ENCODE results near the gene ARHGAP42. TPM values are rescaled to one million over a fixed set of nuclear protein-coding genes. Genes with fewer than 3 reads are reported as not detected.

ARHGAP42 gene
- total and polyA plus RNA-seq, 10 of the 15 experiments (the other 5 are each of a cell fraction or from before 2014, with no cell fraction given), result 1.8 to 6.3 (median 3.2) TPM

DNA sequence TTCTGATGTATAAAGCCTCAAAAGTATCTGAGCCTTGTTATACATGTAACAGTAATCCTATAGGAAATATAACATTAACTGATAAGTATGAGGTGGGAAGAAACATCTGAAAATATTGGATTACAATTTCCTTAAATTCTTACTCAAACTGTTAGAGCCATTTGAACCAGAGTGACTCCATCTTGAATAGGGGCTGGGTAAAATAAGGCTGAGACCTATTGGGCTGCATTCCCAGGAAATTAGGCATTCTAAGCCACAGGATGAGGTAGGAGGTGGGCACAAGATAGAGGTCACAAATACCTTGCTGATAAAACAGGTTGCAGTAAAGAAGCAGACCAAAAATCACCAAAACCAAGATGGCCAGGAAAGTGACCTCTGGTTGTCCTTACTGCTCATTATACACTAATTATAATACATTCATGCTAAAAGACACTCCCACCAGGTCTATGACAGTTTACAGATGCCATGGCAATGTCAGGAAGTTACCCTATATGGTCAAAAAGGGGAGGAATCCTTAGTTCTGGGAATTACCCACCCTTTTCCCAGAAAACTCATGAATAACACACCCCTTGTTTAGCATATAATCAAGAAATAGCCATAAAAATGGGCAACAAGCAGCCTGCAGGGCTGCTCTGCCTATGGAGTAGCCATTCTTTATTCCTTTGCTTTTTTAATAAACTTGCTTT lies 327.7 kb downstream of the ARHGAP42 start:
- Histone ChIP-seq H3K4me3 (no peak overlapping the region), H2AFZ (ENCODE audit: control insufficient read depth, low read depth, low read length) (no peak overlapping the region), H3K4me2 (ENCODE audit: control insufficient read depth, insufficient read depth) (no peak overlapping the region), H3K4me1 (ENCODE audit: control insufficient read depth, insufficient read depth, low read length) (no peaks in the 10 kb centered on the region), H3K27ac (ENCODE audit: control insufficient read depth, insufficient read depth) (no peak overlapping the region), H3K27me3 (replicated peaks in 1 of 2; ENCODE audit: control insufficient read depth in 2 of 2, insufficient read depth in 2 of 2, low read length in 1 of 2) (no peaks in the 10 kb centered on the region), H3K79me2 (ENCODE audit: control insufficient read depth, insufficient read depth, low read length) (no peaks in the 10 kb centered on the region), H3K9me3 (replicated peaks; ENCODE audit: control insufficient read depth, insufficient read depth, low read length) (no peaks in the 10 kb centered on the region), H3K36me3 (ENCODE audit: control insufficient read depth in 2 of 2, insufficient read depth in 2 of 2, low read length in 1 of 2) (no peaks in the 10 kb centered on the region), H4K20me1 (ENCODE audit: control insufficient read depth, insufficient read depth) (no peaks in the 10 kb centered on the region), H3K9ac (ENCODE audit: control insufficient read depth, insufficient read depth, low read length) (no peak overlapping the region)
- DNase-seq (ENCODE audit: low read depth, low spot score) (no peak), ATAC-seq (no peak), FAIRE-seq (no peak)
- no TSS peak for BruUV-seq (replicated peaks)
- CTCF ChIA-PET, result no interaction called here
- RAD21 ChIA-PET (ENCODE audit: unreplicated experiment), result no interaction called here
- intact Hi-C loops (cut with micrococcal nuclease; ENCODE audit: unreplicated experiment), result no loop called here
- SMC1A ChIA-PET (ENCODE audit: uncharacterized antibody, unreplicated experiment), result interaction anchor here (1.0 kb wide), 1 partner anchor 14 kb away, joined by 3 read pairs; no protein-coding TSS in a partner anchor
- TF ChIP-seq RCOR1 (conservative IDR thresholded peaks at IDR 0.05; ENCODE audit: low read depth, low read length) (no peak), FOXM1 (IDR thresholded peaks at IDR 0.05; ENCODE audit: low read depth, low read length) (no peak), MXI1 (IDR thresholded peaks at IDR 0.05; ENCODE audit: low read depth, low read length) (no peak), BCL11A (IDR thresholded peaks at IDR 0.05; ENCODE audit: low read depth, low read length) (no peak), IKZF2 (IDR thresholded peaks at IDR 0.05) (no peak), CHD4 (IDR thresholded peaks at IDR 0.05) (no peak), BACH1 (IDR thresholded peaks at IDR 0.05; ENCODE audit: borderline replicate concordance) (no peak), ZNF622 (IDR thresholded peaks at IDR 0.05) (no peak)
- TF ChIP-seq, protein P1, sequence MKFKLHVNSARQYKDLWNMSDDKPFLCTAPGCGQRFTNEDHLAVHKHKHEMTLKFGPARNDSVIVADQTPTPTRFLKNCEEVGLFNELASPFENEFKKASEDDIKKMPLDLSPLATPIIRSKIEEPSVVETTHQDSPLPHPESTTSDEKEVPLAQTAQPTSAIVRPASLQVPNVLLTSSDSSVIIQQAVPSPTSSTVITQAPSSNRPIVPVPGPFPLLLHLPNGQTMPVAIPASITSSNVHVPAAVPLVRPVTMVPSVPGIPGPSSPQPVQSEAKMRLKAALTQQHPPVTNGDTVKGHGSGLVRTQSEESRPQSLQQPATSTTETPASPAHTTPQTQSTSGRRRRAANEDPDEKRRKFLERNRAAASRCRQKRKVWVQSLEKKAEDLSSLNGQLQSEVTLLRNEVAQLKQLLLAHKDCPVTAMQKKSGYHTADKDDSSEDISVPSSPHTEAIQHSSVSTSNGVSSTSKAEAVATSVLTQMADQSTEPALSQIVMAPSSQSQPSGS (IDR thresholded peaks at IDR 0.05; ENCODE audit: low read length), result no peak
- TF ChIP-seq, protein P2, sequence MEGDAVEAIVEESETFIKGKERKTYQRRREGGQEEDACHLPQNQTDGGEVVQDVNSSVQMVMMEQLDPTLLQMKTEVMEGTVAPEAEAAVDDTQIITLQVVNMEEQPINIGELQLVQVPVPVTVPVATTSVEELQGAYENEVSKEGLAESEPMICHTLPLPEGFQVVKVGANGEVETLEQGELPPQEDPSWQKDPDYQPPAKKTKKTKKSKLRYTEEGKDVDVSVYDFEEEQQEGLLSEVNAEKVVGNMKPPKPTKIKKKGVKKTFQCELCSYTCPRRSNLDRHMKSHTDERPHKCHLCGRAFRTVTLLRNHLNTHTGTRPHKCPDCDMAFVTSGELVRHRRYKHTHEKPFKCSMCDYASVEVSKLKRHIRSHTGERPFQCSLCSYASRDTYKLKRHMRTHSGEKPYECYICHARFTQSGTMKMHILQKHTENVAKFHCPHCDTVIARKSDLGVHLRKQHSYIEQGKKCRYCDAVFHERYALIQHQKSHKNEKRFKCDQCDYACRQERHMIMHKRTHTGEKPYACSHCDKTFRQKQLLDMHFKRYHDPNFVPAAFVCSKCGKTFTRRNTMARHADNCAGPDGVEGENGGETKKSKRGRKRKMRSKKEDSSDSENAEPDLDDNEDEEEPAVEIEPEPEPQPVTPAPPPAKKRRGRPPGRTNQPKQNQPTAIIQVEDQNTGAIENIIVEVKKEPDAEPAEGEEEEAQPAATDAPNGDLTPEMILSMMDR (IDR thresholded peaks at IDR 0.05 in 2 of 3, conservative IDR thresholded peaks at IDR 0.05 in 1 of 3; ENCODE audit: control insufficient read depth in 2 of 3, extremely low read depth in 1 of 3, insufficient read depth in 1 of 3, low read depth in 3 of 3, low read length in 3 of 3), result no peak
- POLR2A ChIA-PET, result no interaction called here
- in situ Hi-C loops (cut with MboI), result no loop called here

Data from GM12878 (cell line).